HG03064 (cell line): ENCODE results near the gene CDKAL1.
"Not testable (repeated sequence)": the region's sequence is repeated elsewhere in the genome, so short reads cannot be mapped to it uniquely, and the experiment has no call there.

Experiments
- ATAC-seq: cut with Tn5 transposase; IDR thresholded peaks from one replicate; pipeline ENCODE4 v1.9.1; 2021; ENCODE audit warnings: low read depth; ENCODE audit not compliant: unreplicated experiment

The CDKAL1 gene

GRCh38 chr6:21208796-21209186, 674.5 kb downstream of the CDKAL1 start:
- ATAC-seq, result no peak

- peak; percentile 47 for ATAC-seq
Observed at GRCh38 chr6:21213492-21213891, 679.2 kb downstream of the CDKAL1 start.

GRCh38 chr6:21214738-21215448, 680.6 kb downstream of the CDKAL1 start:
- ATAC-seq, result no peak

GRCh38 chr6:21219241-21219640, 685.0 kb downstream of the CDKAL1 start:
- ATAC-seq, result no peak

- no peak for ATAC-seq
Observed at GRCh38 chr6:21219856-21220255, 685.6 kb downstream of the CDKAL1 start.

GRCh38 chr6:21220271-21220987, 686.2 kb downstream of the CDKAL1 start:
- no peak for ATAC-seq

GRCh38 chr6:21222656-21223055, 688.4 kb downstream of the CDKAL1 start:
- no peak for ATAC-seq

- no peak for ATAC-seq
Observed at GRCh38 chr6:21225912-21226311, 691.7 kb downstream of the CDKAL1 start.

- no peak for ATAC-seq
Observed at GRCh38 chr6:21227486-21227885, 693.2 kb downstream of the CDKAL1 start.

- ATAC-seq, result no peak
Observed at GRCh38 chr6:21228411-21228810, 694.2 kb downstream of the CDKAL1 start.

- ATAC-seq, result no peak
Observed at GRCh38 chr6:21228876-21229460, 694.7 kb downstream of the CDKAL1 start.

- ATAC-seq, result no peak
Observed at GRCh38 chr6:21230536-21230935, 696.3 kb downstream of the CDKAL1 start.

- ATAC-seq, result no peak
Observed at GRCh38 chr6:21235162-21235561, 700.9 kb downstream of the CDKAL1 start.

- ATAC-seq, result no peak
Observed at GRCh38 chr6:21238208-21238607, 704.0 kb downstream of the CDKAL1 start.

GRCh38 chr6:21240709-21241108, 706.5 kb downstream of the CDKAL1 start:
- ATAC-seq, result no peak

- no peak for ATAC-seq
Observed at GRCh38 chr6:21241231-21242130, 707.2 kb downstream of the CDKAL1 start.

- ATAC-seq, result no peak
Observed at GRCh38 chr6:21244897-21245470, 710.7 kb downstream of the CDKAL1 start.

GRCh38 chr6:21245488-21245887, 711.2 kb downstream of the CDKAL1 start:
- ATAC-seq, result no peak

- ATAC-seq, result no peak
Observed at GRCh38 chr6:21246075-21246474, 711.8 kb downstream of the CDKAL1 start.

- ATAC-seq, result not testable (repeated sequence)
Observed at GRCh38 chr6:21254460-21254859, 720.2 kb downstream of the CDKAL1 start.
